Measurements from ENCODE around the gene COA3.

GRCh38 chr17:42779304-42779935 lies 19.1 kb downstream of the COA3 start:
- TF ChIP-seq BACH2 (CRISPR knock-in tag; IDR thresholded peaks at IDR 0.05; ENCODE audit: borderline replicate concordance) (no peak), PPARA (CRISPR knock-in tag; IDR thresholded peaks at IDR 0.05; ENCODE audit: borderline replicate concordance) (no peak), ZC3H10 (CRISPR knock-in tag; IDR thresholded peaks at IDR 0.05) (no peak), OSR1 (CRISPR knock-in tag; IDR thresholded peaks at IDR 0.05) (no peak), ZNF565 (CRISPR knock-in tag; conservative IDR thresholded peaks at IDR 0.05; ENCODE audit: low read depth) (no peak), ZFP3 (CRISPR knock-in tag; IDR thresholded peaks at IDR 0.05) (no peak), ARNTL (CRISPR knock-in tag; IDR thresholded peaks at IDR 0.05; ENCODE audit: borderline replicate concordance, low read depth) (no peak), GLIS3 (CRISPR knock-in tag; IDR thresholded peaks at IDR 0.05) (no peak), TCF4 (CRISPR knock-in tag; IDR thresholded peaks at IDR 0.05; ENCODE audit: borderline replicate concordance) (no peak), TSHZ2 (CRISPR knock-in tag; IDR thresholded peaks at IDR 0.05) (no peak)
